Measurements from ENCODE around the gene CPEB4. TPM values are rescaled to one million over a fixed set of nuclear protein-coding genes. Genes with fewer than 3 reads are reported as not detected.
A peak's percentile ranks its signal among the peaks of the same experiment; 100 is the strongest.

Gene CPEB4
- total RNA-seq, result 16.4 and 18.1 TPM in 2 replicates
- 9.3 and 11.3 TPM in 2 replicates for polyA plus RNA-seq
- 8.6 and 9.1 TPM in 2 replicates for polyA plus RNA-seq (2011; cell fraction: cytosol; rRNA removed)
- polyA plus RNA-seq (2011; cell fraction: nucleus; rRNA removed), result 29.6 and 34.4 TPM in 2 replicates
- 9.3 and 12.7 TPM in 2 replicates for polyA plus RNA-seq (2012)
- 60.1 and 64.9 TPM in 2 replicates for polyA minus RNA-seq
- polyA minus RNA-seq (2011; cell fraction: cytosol; rRNA and poly(A)+ RNA removed), result 55.8 TPM
- 87.8 and 98.1 TPM in 2 replicates for polyA minus RNA-seq (2011; cell fraction: nucleus; rRNA and poly(A)+ RNA removed)
- Bru-seq, nascent RNA, result percentile 87 among the genes with signal in this experiment
- percentile 65 among the genes with signal in this experiment for BruChase-seq, experiment 1, labeled RNA remaining after a 6-hour chase
- BruChase-seq, experiment 2, labeled RNA remaining after a 2-hour chase, result percentile 80 among the genes with signal in this experiment
- long read RNA-seq, partial matches to known transcripts, result 0 of 6 reads
- long read RNA-seq, other reads (novel, unspliced or antisense), result 5 of 6 reads

DNA sequence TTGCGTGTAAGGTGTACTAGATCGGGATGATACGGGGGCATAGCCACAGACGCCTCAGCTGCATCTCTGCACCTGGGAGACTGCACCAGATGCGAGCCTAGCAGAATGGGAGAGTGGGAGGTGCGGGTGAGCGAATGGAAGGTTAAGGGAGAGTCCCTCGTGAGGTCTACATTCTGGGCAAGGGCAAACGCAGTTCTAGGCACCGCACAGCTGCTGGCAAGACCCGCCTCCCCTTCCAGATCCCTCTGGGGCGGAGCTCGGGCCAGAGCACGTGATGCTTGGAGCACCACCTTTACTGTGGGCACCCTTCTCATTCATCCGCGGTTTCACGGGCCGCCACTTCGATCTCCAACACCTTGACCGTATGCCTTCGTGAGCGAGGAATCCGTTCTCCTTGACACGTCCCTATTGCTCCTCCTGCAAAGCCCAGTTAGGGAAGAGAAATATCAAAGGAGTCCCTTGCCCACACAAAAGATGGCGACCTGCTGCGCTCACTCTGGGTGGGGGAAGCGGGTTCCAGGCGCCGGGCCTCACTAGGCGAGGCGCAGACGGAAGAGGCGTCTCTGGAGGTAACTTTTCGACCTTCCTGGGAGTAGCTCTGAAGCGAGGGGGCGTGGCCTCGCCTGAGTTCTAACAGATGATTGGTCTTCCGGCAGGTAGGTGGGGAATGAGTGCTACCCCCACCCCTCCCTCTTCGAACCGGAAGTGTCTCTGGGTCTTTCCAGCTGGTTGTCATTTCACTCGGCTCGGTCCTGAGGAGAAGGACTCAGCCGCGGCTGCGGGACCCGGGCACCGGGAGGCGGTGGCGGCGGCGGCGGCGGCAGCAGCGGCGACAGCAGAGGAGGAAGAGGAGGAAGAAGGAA is at the start of gene CPEB4:
Gene CPEB4, plus strand, starts transcription at position 740 of the 863 bp plus-strand sequence. CDS start 1,385 bp downstream, outside the sequence.
- H3K9me3 ChIP-seq (replicated peaks; ENCODE audit: control insufficient read depth, insufficient read depth, low read length), result no peaks in the 10 kb centered on the region
- peak; percentile 89 for TF ChIP-seq POLR2A (IDR thresholded peaks at IDR 0.05; ENCODE audit: low read depth, low read length)
- peak; percentile 90 for TF ChIP-seq POLR2AphosphoS5 (IDR thresholded peaks at IDR 0.05; ENCODE audit: insufficient read depth, low read depth, low read length)
- TF ChIP-seq, protein P1, sequence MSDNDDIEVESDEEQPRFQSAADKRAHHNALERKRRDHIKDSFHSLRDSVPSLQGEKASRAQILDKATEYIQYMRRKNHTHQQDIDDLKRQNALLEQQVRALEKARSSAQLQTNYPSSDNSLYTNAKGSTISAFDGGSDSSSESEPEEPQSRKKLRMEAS (IDR thresholded peaks at IDR 0.05; ENCODE audit: insufficient read depth, insufficient read length), result peak; percentile 66
- TF ChIP-seq FOS (IDR thresholded peaks at IDR 0.05; ENCODE audit: borderline replicate concordance, insufficient read depth, low read length), result no peak
- no peaks in the 10 kb centered on the region for H3K9me1 ChIP-seq (replicated peaks; ENCODE audit: control insufficient read depth, extremely low read depth, insufficient read depth, low read length)
- H3K79me2 ChIP-seq (ENCODE audit: control insufficient read depth, insufficient read depth, low read length), result peaks cover 33% of the 10 kb centered on the region
- H4K20me1 ChIP-seq (replicated peaks; ENCODE audit: control insufficient read depth, extremely low read depth, insufficient read depth, low read length), result no peaks in the 10 kb centered on the region
- CTCF ChIA-PET, result interaction anchor here (0.9 to 1.8 kb wide), 10 partner anchors 9 to 424 kb away, joined by 3 to 18 read pairs (median 4); no protein-coding TSS in a partner anchor
- H3K4me3 ChIP-seq (replicated peaks in 1 of 3; ENCODE audit: insufficient read depth in 1 of 3, low read depth in 1 of 3, low read length in 3 of 3), result peak within 1 kb of the TSS; percentile 76 to 84 (median 79)
- peak within 1 kb of the TSS; percentile 82 for H3K27ac ChIP-seq (ENCODE audit: insufficient read depth, low read depth, low read length)
- no peaks in the 10 kb centered on the region for H3K36me3 ChIP-seq (ENCODE audit: control insufficient read depth in 2 of 2, extremely low read depth in 1 of 2, insufficient read depth in 2 of 2, low read length in 2 of 2)
- peaks cover 42% of the 10 kb centered on the region for H3K4me1 ChIP-seq (ENCODE audit: control insufficient read depth, extremely low read depth, insufficient read depth, low read length)
- peak within 1 kb of the TSS; percentile 77 for H3K4me2 ChIP-seq (ENCODE audit: insufficient read depth, low read length)
- TSS peak; percentile 11 for BruUV-seq (replicated peaks)
- FAIRE-seq (peak; percentile 99), DNase-seq (ENCODE audit: low read depth, low spot score) (peak; percentile 99)
- intact Hi-C loops (cut with micrococcal nuclease), result loop anchor here (1.0 kb wide), 5 partner anchors 30 to 272 kb away; partner anchors contain the start of gene BOD1
- peak within 1 kb of the TSS; percentile 70 for H2AFZ ChIP-seq (ENCODE audit: low read depth, low read length)
- dilution Hi-C loops (cut with MboI; ENCODE audit: extremely low pct_ligation_motif_present, low sequenced_read_pairs), result no loop called here
- H3K9ac ChIP-seq (replicated peaks; ENCODE audit: extremely low read depth, insufficient read depth, low read length), result peak within 1 kb of the TSS; percentile 95
- POLR2A ChIA-PET, result interaction anchor here (0.7 to 1.5 kb wide), 9 partner anchors 14 to 377 kb away, joined by 3 to 8 read pairs (median 4); partner anchors contain the start of gene BOD1
- H3K27me3 ChIP-seq (ENCODE audit: control insufficient read depth in 2 of 2, insufficient read depth in 2 of 2, low read length in 2 of 2), result no peaks in the 10 kb centered on the region

Data from endothelial cell of umbilical vein (primary cell).